ENCODE results near the gene IFT122.

- TF ChIP-seq POLR2A (IDR thresholded peaks at IDR 0.05) (no peak), CTCF (IDR thresholded peaks at IDR 0.05) (no peak), POLR2AphosphoS5 (IDR thresholded peaks at IDR 0.05) (no peak), EP300 (IDR thresholded peaks at IDR 0.05) (no peak)
These were observed 65.3 kb downstream of the IFT122 start for GRCh38 chr3:129505341-129505740.
